ENCODE results near the gene DDX20. TPM values are rescaled to one million over a fixed set of nuclear protein-coding genes. Genes with fewer than 3 reads are reported as not detected.

The DDX20 gene
- total and polyA plus RNA-seq, 2 donors (not counting 3 experiments of a cell fraction or from before 2014, with no cell fraction given) = 4.1 to 15.9 TPM

- H3K9ac ChIP-seq (replicated peaks; ENCODE audit: extremely low read depth, insufficient read depth, low read length) = no peak overlapping the region
- FAIRE-seq (no peak), DNase-seq (ENCODE audit: low read depth, low spot score) (no peak)
- no peaks in the 10 kb centered on the region for H3K9me3 ChIP-seq (replicated peaks; ENCODE audit: control insufficient read depth, insufficient read depth, low read length)
- H3K9me1 ChIP-seq (replicated peaks; ENCODE audit: control insufficient read depth, extremely low read depth, insufficient read depth, low read length) = no peaks in the 10 kb centered on the region
- H3K4me2 ChIP-seq (ENCODE audit: insufficient read depth, low read length) = no peak overlapping the region
- ChIA-PET CTCF (interaction anchor here (1.2 kb wide), 2 partner anchors 9 to 26 kb away, joined by 3 read pairs; no protein-coding TSS in a partner anchor), POLR2A (no interaction called here)
- no peak overlapping the region for H2AFZ ChIP-seq (ENCODE audit: low read depth, low read length)
- no peaks in the 10 kb centered on the region for H3K79me2 ChIP-seq (ENCODE audit: control insufficient read depth, insufficient read depth, low read length)
- no peak overlapping the region for H3K27ac ChIP-seq (ENCODE audit: insufficient read depth, low read depth, low read length)
- dilution Hi-C loops (cut with MboI; ENCODE audit: extremely low pct_ligation_motif_present, low sequenced_read_pairs) = no loop called here
- no peak overlapping the region for H3K4me3 ChIP-seq (replicated peaks in 1 of 3; ENCODE audit: insufficient read depth in 1 of 3, low read depth in 1 of 3, low read length in 3 of 3)
- H3K27me3 ChIP-seq (ENCODE audit: control insufficient read depth in 2 of 2, insufficient read depth in 2 of 2, low read length in 2 of 2) = no peaks in the 10 kb centered on the region
- TF ChIP-seq FOS (IDR thresholded peaks at IDR 0.05; ENCODE audit: borderline replicate concordance, insufficient read depth, low read length) (no peak), CTCF (IDR thresholded peaks at IDR 0.05; ENCODE audit: extremely low read depth in 1 of 2, insufficient read depth in 1 of 2, low read depth in 1 of 2, low read length in 2 of 2) (no peak), MYC (IDR thresholded peaks at IDR 0.05; ENCODE audit: low read depth, low read length) (no peak), EZH2 (IDR thresholded peaks at IDR 0.05; ENCODE audit: borderline replicate concordance, low read depth, low read length, severe bottlenecking) (no peak), GATA2 (IDR thresholded peaks at IDR 0.05; ENCODE audit: insufficient read depth, insufficient read length, low read depth, low read length) (no peak), MAX (IDR thresholded peaks at IDR 0.05; ENCODE audit: insufficient read depth, insufficient read length) (no peak), POLR2A (IDR thresholded peaks at IDR 0.05; ENCODE audit: low read depth, low read length) (no peak), JUN (IDR thresholded peaks at IDR 0.05; ENCODE audit: borderline replicate concordance, insufficient read depth, insufficient read length, low read depth) (no peak), POLR2AphosphoS5 (IDR thresholded peaks at IDR 0.05; ENCODE audit: insufficient read depth, low read depth, low read length) (no peak)
- no peaks in the 10 kb centered on the region for H4K20me1 ChIP-seq (replicated peaks; ENCODE audit: control insufficient read depth, extremely low read depth, insufficient read depth, low read length)
- BruUV-seq (replicated peaks) = no TSS peak
- intact Hi-C loops (cut with micrococcal nuclease) = no loop called here
- H3K36me3 ChIP-seq (ENCODE audit: control insufficient read depth in 2 of 2, extremely low read depth in 1 of 2, insufficient read depth in 2 of 2, low read length in 2 of 2) = no peaks in the 10 kb centered on the region
- H3K4me1 ChIP-seq (ENCODE audit: control insufficient read depth, extremely low read depth, insufficient read depth, low read length) = no peaks in the 10 kb centered on the region
Observed at GRCh38 chr1:111727056-111727455, 28.6 kb upstream of the DDX20 start.

Data from endothelial cell of umbilical vein (primary cell).